HFFc6 (cell line): Measurements from ENCODE around the gene GALNTL6. TPM values are rescaled to one million over a fixed set of nuclear protein-coding genes. Genes with fewer than 3 reads are reported as not detected.

ENCODE experiments used
- DNase-seq: peaks from one replicate; pipeline ENCODE4 v3.0.0-alpha.2; 2018
- H3K27ac Mint-ChIP-seq: 2 replicates; pipeline ENCODE4 v1.8.0; 2020; ENCODE audit warnings: mild to moderate bottlenecking, mixed read lengths
- H3K27me3 Mint-ChIP-seq: 2 replicates; pipeline ENCODE4 v1.8.0; 2021; ENCODE audit warnings: mild to moderate bottlenecking, moderate library complexity, mixed read lengths; ENCODE audit not compliant: insufficient read depth
- H3K36me3 Mint-ChIP-seq: 2 replicates; pipeline ENCODE4 v1.8.0; 2021; ENCODE audit warnings: low read depth, mixed read lengths
- H3K4me1 Mint-ChIP-seq: 2 replicates; pipeline ENCODE4 v1.8.0; 2020; ENCODE audit warnings: low read depth, mixed read lengths
- H3K4me3 Mint-ChIP-seq: 2 replicates; pipeline ENCODE4 v1.8.0; 2020; ENCODE audit warnings: mild to moderate bottlenecking, moderate library complexity, mixed read lengths
- H3K9me3 Mint-ChIP-seq: 2 replicates; pipeline ENCODE4 v1.8.0; 2020; ENCODE audit warnings: mild to moderate bottlenecking, mixed read lengths
- total RNA-seq, 6 experiments: library from RNA; stranded (reverse); fragmentation: NEBNext Ultra II Directional; extraction: Animal tissue kit (Norgen Biotek cat#: 25700); gene quantifications; 2 replicates in 1 of 6; 3 replicates in 5 of 6; pipeline ENCODE4 v1.2.3, GENCODE V29; 2021
- TF ChIP-seq, protein P1 (sequence below): fragments of 200-600 bp; sonication (generic); IDR thresholded peaks from 2 replicates; pipeline ENCODE4 v1.5.0; 2021; ENCODE audit warnings: antibody characterized with exemption, mild to moderate bottlenecking

GALNTL6 gene
- total RNA-seq, 6 experiments from 2014 or later: 0.07 TPM; not detected in 5

DNA sequence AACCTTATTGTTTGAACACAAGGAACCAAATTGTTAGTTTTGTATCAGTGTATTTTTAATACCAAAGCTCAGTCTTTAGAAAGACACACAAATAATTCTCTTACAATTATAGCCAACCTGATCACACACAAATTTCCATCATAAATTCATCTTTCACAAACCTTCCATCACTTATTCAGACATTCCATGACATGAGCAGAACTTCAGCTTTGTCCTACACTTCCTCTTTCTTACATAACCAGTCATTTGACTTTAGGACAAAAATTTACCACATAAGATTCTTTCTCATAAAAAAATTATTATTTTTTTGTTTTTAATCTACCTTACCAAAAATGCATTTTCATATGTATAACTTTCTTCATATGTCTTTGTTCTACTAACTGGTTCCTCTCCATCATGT lies 312.2 kb downstream of the GALNTL6 start:
- Mint-ChIP-seq H3K27me3 (0 out of 2 replicates have a peak, but pooled peaks cover 2% of the 10 kb centered on the region), H3K4me1 (peaks cover 20% of the 10 kb centered on the region), H3K36me3 (no peaks in the 10 kb centered on the region), H3K27ac (no peak overlapping the region), H3K9me3 (no peaks in the 10 kb centered on the region), H3K4me3 (no peak overlapping the region)
- no peak for DNase-seq
- TF ChIP-seq, protein P1, sequence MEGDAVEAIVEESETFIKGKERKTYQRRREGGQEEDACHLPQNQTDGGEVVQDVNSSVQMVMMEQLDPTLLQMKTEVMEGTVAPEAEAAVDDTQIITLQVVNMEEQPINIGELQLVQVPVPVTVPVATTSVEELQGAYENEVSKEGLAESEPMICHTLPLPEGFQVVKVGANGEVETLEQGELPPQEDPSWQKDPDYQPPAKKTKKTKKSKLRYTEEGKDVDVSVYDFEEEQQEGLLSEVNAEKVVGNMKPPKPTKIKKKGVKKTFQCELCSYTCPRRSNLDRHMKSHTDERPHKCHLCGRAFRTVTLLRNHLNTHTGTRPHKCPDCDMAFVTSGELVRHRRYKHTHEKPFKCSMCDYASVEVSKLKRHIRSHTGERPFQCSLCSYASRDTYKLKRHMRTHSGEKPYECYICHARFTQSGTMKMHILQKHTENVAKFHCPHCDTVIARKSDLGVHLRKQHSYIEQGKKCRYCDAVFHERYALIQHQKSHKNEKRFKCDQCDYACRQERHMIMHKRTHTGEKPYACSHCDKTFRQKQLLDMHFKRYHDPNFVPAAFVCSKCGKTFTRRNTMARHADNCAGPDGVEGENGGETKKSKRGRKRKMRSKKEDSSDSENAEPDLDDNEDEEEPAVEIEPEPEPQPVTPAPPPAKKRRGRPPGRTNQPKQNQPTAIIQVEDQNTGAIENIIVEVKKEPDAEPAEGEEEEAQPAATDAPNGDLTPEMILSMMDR: no peak

DNA sequence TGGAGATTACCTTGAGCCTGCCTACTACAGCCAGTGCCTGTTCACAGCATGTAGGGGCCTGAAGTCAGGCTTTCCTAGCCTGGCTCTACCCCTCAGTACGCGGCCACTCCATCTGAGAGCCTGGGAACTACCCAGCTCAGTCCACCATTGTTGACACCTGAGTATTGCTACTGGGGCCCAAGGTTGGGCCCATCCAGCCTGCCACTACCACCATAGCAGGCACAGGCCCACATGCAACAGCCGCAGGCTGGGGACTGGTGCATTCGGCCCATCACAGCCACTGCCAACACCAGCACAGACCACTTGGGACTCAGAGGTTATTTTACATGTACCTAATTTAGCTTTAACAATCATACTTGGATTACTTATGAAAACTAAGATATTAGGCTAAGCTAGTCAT lies 314.0 kb downstream of the GALNTL6 start:
- Mint-ChIP-seq H3K4me3 (no peak overlapping the region), H3K4me1 (peaks cover 37% of the 10 kb centered on the region), H3K27ac (no peak overlapping the region), H3K27me3 (0 out of 2 replicates have a peak, but pooled peaks cover 2% of the 10 kb centered on the region), H3K36me3 (no peaks in the 10 kb centered on the region), H3K9me3 (no peaks in the 10 kb centered on the region)
- TF ChIP-seq, protein P1: no peak
- no peak for DNase-seq

DNA sequence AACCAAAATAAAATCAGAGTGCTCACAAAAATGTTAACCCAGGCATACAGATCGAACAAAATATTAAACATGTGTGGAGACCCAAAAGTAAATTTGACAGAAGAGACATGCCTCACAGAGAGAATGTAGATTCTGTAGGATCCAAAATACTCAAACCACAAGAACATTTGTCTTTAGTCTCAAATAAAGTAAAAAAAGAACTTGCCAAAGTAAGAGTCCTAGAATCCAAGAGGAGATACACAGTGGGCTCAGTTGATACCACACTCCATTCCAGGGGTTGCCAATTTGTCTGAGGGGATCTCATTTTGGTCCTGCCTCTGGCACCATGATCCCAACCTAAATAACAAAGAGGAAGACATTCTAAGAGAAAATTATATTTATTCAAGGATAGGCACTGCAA lies 316.4 kb downstream of the GALNTL6 start:
- no peak overlapping the region for H3K4me3 Mint-ChIP-seq
- no peak overlapping the region for H3K27ac Mint-ChIP-seq
- peaks cover 58% of the 10 kb centered on the region for H3K4me1 Mint-ChIP-seq
- 0 out of 2 replicates have a peak, but pooled peaks cover 2% of the 10 kb centered on the region for H3K27me3 Mint-ChIP-seq
- TF ChIP-seq, protein P1: no peak
- no peak for DNase-seq
- H3K36me3 Mint-ChIP-seq: no peaks in the 10 kb centered on the region
- H3K9me3 Mint-ChIP-seq: no peaks in the 10 kb centered on the region

DNA sequence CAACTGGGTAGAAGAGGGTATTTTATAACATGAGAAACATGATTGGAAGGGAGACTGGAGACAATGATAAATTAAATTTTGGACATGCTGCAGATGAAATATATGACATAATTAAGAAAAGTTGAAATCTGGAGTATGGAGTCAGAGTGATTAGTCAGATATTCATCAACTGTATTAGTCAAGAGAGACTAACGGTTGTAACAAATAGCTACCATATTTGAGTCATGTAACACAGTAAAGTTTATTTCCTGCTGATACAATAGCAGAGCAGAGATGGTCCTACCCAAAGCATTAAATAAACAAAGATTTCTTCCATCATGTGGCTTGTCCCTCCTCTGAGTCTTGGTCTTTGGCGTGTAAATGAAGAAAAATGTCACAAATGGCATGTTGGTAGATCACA lies 321.3 kb downstream of the GALNTL6 start:
- TF ChIP-seq, protein P1: no peak
- peak overlapping the region; percentile 66 for H3K27ac Mint-ChIP-seq
- H3K27me3 Mint-ChIP-seq: 0 out of 2 replicates have a peak, but pooled peaks cover 2% of the 10 kb centered on the region
- no peaks in the 10 kb centered on the region; the same call in 1 of the 2 replicates for H3K36me3 Mint-ChIP-seq
- peak; percentile 49 for DNase-seq
- peaks cover 65% of the 10 kb centered on the region for H3K4me1 Mint-ChIP-seq
- H3K9me3 Mint-ChIP-seq: no peaks in the 10 kb centered on the region
- peak overlapping the region; percentile 20 for H3K4me3 Mint-ChIP-seq

DNA sequence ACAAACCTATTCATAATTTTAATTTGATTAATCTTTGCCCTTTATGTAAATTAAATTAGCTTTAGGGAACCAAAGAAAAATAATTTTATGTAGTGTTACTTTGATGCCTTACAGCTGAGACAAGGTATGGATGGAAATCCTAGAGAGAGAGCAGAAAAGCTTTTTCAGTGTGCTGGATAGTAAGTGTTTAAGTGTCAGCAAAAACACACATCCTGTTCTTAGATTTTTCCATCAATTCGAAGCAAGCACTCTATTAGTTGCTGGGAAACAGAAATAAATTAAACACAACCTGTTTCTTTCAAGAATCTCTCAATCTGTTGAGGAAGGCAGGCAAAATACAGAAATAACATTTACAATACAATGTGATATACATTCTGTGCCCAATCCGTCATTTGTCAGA lies 327.8 kb downstream of the GALNTL6 start:
- Mint-ChIP-seq H3K4me1 (peaks cover 50% of the 10 kb centered on the region), H3K27ac (peak overlapping the region; percentile 38; the same call in 1 of the 2 replicates), H3K9me3 (no peaks in the 10 kb centered on the region), H3K27me3 (no peaks in the 10 kb centered on the region), H3K4me3 (no peak overlapping the region), H3K36me3 (no peaks in the 10 kb centered on the region; the same call in 1 of the 2 replicates)
- DNase-seq: no peak
- TF ChIP-seq, protein P1: no peak

DNA sequence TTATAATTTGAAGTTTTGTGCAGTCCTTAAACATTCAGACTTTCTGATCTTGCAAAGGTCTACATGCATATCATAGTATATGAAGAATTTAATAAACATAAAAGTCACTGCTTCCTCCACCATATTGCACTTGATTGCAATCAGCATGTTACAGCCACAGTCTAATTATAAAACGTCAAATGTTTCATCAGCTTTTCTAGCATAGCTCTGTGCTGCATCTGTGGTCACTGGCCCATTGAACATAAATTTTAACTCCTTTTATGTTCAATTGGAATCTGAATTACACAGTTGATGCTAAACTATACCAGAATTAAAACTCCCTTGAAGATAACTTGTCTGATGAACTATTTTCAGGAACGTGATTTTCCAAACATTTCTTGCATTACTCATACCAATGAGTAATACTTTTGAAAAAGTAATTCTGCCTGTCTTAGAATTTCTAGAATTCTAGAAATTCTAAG lies 329.1 kb downstream of the GALNTL6 start:
- peaks cover 49% of the 10 kb centered on the region for H3K4me1 Mint-ChIP-seq
- no peaks in the 10 kb centered on the region; the same call in 1 of the 2 replicates for H3K36me3 Mint-ChIP-seq
- TF ChIP-seq, protein P1: no peak
- H3K27ac Mint-ChIP-seq: peak overlapping the region; percentile 72
- no peaks in the 10 kb centered on the region for H3K27me3 Mint-ChIP-seq
- peak; percentile 54 for DNase-seq
- H3K4me3 Mint-ChIP-seq: peak overlapping the region; percentile 70
- no peaks in the 10 kb centered on the region for H3K9me3 Mint-ChIP-seq
